Chondrocyte (in vitro differentiated cells): Measurements from ENCODE around the gene MAB21L4. TPM values are rescaled to one million over a fixed set of nuclear protein-coding genes. Genes with fewer than 3 reads are reported as not detected.
A peak's percentile ranks its signal among the peaks of the same experiment; 100 is the strongest.

Experiments
- DNase-seq: peaks from one replicate; pipeline ENCODE4 v3.0.0; 2021; ENCODE audit warnings: mixed read lengths, low spot score
- H3K27ac Mint-ChIP-seq: one replicate; pipeline ENCODE4 v1.8.0; 2021; ENCODE audit warnings: mild to moderate bottlenecking, moderate library complexity, mixed read lengths; ENCODE audit not compliant: unreplicated experiment
- H3K27me3 Mint-ChIP-seq: 2 replicates; pipeline ENCODE4 v1.8.0; 2021; ENCODE audit warnings: low read depth, mixed read lengths
- H3K36me3 Mint-ChIP-seq: 2 replicates; pipeline ENCODE4 v1.8.0; 2021; ENCODE audit warnings: low read depth, mixed read lengths
- H3K4me1 Mint-ChIP-seq: 2 replicates; pipeline ENCODE4 v1.8.0; 2021; ENCODE audit warnings: low read depth, mild to moderate bottlenecking, mixed read lengths
- H3K4me3 Mint-ChIP-seq: one replicate; pipeline ENCODE4 v1.8.0; 2021; ENCODE audit warnings: mild to moderate bottlenecking, moderate library complexity, mixed read lengths; ENCODE audit not compliant: unreplicated experiment
- H3K9me3 Mint-ChIP-seq: 2 replicates; pipeline ENCODE4 v1.8.0; 2021; ENCODE audit warnings: low read depth, mixed read lengths
- total RNA-seq: library from RNA; stranded (reverse); gene quantifications from 3 replicates; pipeline ENCODE4 v1.2.1, GENCODE V29; 2021
- TF ChIP-seq, protein P1 (sequence below): fragments of 200-600 bp; sonication (generic); IDR thresholded peaks from 2 replicates; pipeline ENCODE4 v1.5.0; 2021; ENCODE audit warnings: antibody characterized with exemption, mild to moderate bottlenecking, moderate library complexity

MAB21L4 gene
- total RNA-seq, 1 donor from 2014 or later = not detected

DNA sequence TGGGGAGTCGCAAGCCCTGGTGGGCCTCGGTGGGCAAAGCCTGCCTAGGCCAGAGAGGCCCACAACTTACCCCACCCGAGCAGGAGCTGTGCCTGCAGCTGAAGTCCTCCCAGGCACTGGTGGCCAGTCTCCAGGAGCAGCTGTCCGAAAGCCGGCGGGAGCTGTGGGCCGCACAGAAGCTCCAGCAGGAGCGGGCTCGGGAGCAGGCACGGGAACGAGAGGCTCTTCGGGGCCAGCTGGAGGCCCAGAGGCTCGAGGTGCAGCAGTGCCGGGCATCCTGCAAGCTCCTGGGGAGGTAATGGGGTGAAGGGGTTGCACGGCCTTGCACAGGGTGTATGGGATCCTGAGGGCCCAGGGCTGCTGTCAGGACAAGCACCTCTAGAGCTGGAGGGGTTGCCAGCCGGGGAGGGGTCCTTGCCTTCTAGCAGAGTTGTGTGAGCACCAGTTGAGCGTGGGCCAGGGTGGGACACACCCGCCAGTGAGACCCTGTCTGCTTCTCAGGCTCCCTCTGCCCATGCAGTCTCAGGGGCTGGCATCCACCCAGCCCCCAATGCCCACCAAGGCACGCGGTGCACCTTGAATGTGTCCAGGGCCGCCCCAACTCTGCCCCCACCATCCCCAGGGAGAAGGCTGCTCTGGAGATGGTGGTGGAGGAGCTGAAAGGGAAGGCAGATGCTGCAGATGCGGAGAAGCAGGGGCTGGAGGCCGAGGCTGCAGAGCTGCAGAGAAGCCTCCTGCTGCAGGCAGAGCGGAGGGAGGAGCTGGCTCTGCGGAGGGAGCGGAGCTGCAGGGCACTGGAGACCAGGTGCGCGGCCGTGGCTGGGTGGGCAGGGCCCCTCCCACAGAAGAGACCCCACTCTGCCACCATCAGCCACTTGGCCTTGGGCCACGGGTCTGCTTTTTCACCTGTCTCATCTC is 37.4 kb upstream of the MAB21L4 start:
- DNase-seq = peak; percentile 92
- Mint-ChIP-seq H3K4me3 (no peak overlapping the region), H3K27ac (no peak overlapping the region), H3K36me3 (peaks cover 6% of the 10 kb centered on the region), H3K4me1 (no peaks in the 10 kb centered on the region), H3K27me3 (peaks cover 43% of the 10 kb centered on the region), H3K9me3 (peaks cover 18% of the 10 kb centered on the region)
- TF ChIP-seq, protein P1, sequence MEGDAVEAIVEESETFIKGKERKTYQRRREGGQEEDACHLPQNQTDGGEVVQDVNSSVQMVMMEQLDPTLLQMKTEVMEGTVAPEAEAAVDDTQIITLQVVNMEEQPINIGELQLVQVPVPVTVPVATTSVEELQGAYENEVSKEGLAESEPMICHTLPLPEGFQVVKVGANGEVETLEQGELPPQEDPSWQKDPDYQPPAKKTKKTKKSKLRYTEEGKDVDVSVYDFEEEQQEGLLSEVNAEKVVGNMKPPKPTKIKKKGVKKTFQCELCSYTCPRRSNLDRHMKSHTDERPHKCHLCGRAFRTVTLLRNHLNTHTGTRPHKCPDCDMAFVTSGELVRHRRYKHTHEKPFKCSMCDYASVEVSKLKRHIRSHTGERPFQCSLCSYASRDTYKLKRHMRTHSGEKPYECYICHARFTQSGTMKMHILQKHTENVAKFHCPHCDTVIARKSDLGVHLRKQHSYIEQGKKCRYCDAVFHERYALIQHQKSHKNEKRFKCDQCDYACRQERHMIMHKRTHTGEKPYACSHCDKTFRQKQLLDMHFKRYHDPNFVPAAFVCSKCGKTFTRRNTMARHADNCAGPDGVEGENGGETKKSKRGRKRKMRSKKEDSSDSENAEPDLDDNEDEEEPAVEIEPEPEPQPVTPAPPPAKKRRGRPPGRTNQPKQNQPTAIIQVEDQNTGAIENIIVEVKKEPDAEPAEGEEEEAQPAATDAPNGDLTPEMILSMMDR = no peak

DNA sequence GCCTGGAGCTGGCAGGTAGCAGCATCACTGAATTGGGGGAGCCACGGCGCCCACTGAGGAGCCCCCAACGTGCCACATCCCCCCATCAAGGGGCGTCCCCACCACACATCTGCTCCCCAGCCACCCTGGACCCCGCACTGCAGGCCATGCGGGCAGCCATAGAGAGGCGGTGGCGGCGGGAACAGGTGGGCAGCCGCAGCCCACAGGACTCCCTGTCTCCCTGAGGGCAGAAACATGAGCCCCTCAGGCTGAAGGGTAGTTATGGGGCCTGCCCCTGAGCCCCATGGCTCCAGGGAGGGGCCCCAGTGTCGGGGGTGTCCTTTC is 36.7 kb upstream of the MAB21L4 start:
- no peak for DNase-seq
- Mint-ChIP-seq H3K27me3 (peaks cover 42% of the 10 kb centered on the region), H3K4me3 (no peak overlapping the region)

DNA sequence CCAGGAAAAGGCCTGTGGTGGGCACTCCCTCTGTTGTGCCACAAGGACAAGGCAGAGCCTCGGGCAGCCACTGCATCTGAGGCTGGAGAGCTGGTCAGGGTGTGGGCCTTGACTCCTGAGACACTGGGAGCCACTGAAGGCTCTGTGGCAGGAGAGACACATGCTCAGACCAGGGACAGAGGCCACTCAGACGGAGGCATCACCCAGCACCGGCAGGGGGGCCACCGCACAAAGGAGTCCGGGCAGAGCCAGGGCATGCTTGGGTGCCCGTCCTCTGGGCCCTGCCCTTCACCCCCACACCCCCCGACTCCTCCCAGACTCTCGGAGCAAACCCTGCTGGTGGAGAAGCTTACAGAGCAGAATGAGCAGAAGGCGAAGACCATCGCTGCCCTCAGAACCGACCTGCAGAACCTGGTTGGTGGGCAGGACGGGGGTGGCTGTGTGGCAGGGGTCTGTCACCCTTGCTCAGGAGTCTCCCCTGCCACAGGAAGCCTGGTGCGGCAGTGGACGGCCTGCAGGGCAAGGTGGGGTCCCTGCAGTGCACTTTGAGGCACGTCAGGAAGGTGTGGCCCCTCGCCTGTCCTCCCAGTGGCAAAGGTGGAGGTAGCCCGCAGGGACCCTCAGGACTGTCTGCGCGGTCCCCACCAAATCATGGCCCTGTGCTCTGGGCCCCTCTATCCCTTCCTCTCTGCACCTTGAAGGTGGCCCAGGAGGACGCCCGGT is 36.2 kb upstream of the MAB21L4 start:
- TF ChIP-seq, protein P1 = no peak
- Mint-ChIP-seq H3K36me3 (peaks cover 4% of the 10 kb centered on the region), H3K27ac (no peak overlapping the region), H3K4me1 (no peaks in the 10 kb centered on the region), H3K27me3 (peaks cover 40% of the 10 kb centered on the region), H3K4me3 (no peak overlapping the region), H3K9me3 (peaks cover 17% of the 10 kb centered on the region)
- DNase-seq = peak; percentile 89

More for the DNA sequence above, 36.7 kb upstream of the MAB21L4 start:
- TF ChIP-seq, protein P1 = no peak
- H3K36me3 Mint-ChIP-seq = peaks cover 8% of the 10 kb centered on the region
- H3K27ac Mint-ChIP-seq = no peak overlapping the region
- H3K4me1 Mint-ChIP-seq = no peaks in the 10 kb centered on the region
- peaks cover 17% of the 10 kb centered on the region for H3K9me3 Mint-ChIP-seq

DNA sequence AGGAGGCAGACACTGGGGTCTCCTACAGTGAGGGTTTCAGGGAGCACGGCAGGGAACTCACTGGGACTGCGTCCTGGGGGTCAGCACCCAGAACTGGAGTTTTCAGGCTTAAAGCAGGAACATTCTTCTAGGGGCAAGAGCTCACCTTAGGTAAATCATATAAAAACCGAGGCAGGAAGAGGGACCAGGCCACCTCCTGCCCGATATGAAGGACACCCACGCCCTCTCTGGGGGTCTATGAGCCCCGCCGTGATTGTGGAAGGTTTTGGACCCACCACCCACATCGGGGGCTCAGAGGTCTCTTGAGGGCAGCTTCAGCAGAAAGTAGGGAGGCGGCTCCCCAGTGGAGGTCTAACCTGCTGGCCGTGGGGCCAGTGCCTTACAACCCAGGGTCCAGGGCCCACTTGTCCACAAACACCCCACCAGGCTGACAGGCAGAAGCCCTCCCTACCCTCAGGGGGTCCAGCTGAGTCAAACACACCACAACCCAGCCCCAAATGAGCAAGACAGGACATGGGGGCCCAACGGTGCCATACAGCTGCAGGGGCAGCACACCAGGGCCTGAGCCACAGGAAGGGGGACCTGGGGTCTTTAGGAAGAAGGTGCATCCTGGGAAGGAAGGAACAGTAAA is 35.5 kb upstream of the MAB21L4 start:
- TF ChIP-seq, protein P1 = no peak
- H3K4me3 Mint-ChIP-seq = no peak overlapping the region
- H3K36me3 Mint-ChIP-seq = peaks cover 4% of the 10 kb centered on the region
- DNase-seq = peak; percentile 68
- H3K27me3 Mint-ChIP-seq = peaks cover 40% of the 10 kb centered on the region
- H3K4me1 Mint-ChIP-seq = no peaks in the 10 kb centered on the region
- H3K9me3 Mint-ChIP-seq = peaks cover 14% of the 10 kb centered on the region
- no peak overlapping the region for H3K27ac Mint-ChIP-seq

DNA sequence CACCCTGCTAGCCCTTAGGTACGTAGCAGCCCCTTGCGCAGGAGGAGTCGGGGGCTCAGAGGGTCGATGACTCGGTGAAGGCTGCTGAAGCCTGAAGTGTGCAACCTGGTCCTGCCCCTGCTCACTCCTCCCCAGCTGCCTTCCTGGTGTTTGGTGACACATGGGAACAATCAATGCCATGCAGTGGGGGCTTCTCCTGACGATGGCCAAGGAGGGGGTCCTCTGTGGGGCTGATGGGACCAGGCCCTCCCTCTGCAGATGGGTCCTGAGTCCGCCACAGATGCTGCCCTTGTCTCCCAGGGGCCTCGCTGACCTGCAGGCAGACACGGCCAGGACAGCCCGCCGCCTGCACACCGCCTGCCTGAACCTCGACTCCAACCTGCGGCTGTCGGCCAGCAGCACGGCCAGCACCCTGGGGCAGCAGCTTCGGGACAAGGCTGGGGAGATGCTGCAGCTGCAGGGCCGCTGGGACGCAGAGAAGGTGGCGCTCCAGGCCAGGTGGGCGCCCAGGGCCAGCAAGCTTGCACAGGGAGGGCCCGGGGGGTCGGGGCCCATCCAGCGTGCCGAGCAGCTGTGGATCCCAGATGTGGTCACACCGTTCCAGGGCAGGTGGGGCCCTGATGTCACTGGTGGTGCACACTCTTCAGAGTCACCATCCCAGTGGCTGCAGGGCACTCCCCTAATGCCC is 34.8 kb upstream of the MAB21L4 start:
- Mint-ChIP-seq H3K27me3 (peaks cover 34% of the 10 kb centered on the region), H3K4me3 (no peak overlapping the region), H3K36me3 (peaks cover 4% of the 10 kb centered on the region), H3K4me1 (no peaks in the 10 kb centered on the region), H3K9me3 (peaks cover 12% of the 10 kb centered on the region), H3K27ac (no peak overlapping the region)
- TF ChIP-seq, protein P1 = no peak
- DNase-seq = peak; percentile 79
